Cardiac fibroblast (primary cell): Measurements from ENCODE around the gene PPIL4.

Source experiments
- DNase-seq, 2 donors: peaks; one replicate each; pipeline versions ENCODE4 v3.0.0 to v3.0.0-alpha.2; 2010; ENCODE audit warnings: low read depth in 2 of 2
- H3K4me3 ChIP-seq, 2 donors: replicated peaks in 1 of 2; 1 replicate in 1 of 2; 2 replicates in 1 of 2; pipeline ENCODE4 v1.5.1; 2011; ENCODE audit warnings: low read depth in 2 of 2, low read length in 2 of 2, mild to moderate bottlenecking in 2 of 2, moderate library complexity in 1 of 2
- TF ChIP-seq, protein P1 (sequence below): IDR thresholded peaks from one replicate; pipeline ENCODE4 v1.5.1; 2011; ENCODE audit warnings: low read depth, mild to moderate bottlenecking, low read length, inconsistent platforms

Gene PPIL4

GRCh38 chr6:149559389-149559788 lies 13.5 kb upstream of the PPIL4 start:
- no peak for DNase-seq
- H3K4me3 ChIP-seq = no peak overlapping the region
- TF ChIP-seq, protein P1, sequence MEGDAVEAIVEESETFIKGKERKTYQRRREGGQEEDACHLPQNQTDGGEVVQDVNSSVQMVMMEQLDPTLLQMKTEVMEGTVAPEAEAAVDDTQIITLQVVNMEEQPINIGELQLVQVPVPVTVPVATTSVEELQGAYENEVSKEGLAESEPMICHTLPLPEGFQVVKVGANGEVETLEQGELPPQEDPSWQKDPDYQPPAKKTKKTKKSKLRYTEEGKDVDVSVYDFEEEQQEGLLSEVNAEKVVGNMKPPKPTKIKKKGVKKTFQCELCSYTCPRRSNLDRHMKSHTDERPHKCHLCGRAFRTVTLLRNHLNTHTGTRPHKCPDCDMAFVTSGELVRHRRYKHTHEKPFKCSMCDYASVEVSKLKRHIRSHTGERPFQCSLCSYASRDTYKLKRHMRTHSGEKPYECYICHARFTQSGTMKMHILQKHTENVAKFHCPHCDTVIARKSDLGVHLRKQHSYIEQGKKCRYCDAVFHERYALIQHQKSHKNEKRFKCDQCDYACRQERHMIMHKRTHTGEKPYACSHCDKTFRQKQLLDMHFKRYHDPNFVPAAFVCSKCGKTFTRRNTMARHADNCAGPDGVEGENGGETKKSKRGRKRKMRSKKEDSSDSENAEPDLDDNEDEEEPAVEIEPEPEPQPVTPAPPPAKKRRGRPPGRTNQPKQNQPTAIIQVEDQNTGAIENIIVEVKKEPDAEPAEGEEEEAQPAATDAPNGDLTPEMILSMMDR = no peak

DNA sequence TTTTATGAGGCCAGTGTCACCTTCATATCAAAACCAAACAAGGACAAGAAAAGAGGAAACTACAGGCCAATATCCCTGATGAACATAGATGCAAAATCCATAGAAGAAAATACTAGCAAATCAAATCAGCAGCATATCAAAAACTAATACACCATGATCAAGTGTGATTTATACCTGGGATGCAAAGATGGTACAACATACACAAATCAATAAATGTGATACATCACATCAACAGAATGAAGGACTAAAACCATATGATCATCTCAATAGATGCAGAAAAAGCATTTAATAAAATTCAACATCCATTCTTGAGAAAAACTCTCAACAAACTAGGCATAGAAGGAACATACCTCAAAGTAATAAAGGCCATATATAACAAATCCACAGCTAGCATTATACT lies 12.2 kb upstream of the PPIL4 start:
- DNase-seq = no peak
- TF ChIP-seq, protein P1 = no peak

GRCh38 chr6:149551920-149552319 lies 6.1 kb upstream of the PPIL4 start:
- no peak for DNase-seq
- no peak overlapping the region for H3K4me3 ChIP-seq
- TF ChIP-seq, protein P1 = no peak

More for the DNA sequence above, 12.2 kb upstream of the PPIL4 start:
- H3K4me3 ChIP-seq = no peak overlapping the region

DNA sequence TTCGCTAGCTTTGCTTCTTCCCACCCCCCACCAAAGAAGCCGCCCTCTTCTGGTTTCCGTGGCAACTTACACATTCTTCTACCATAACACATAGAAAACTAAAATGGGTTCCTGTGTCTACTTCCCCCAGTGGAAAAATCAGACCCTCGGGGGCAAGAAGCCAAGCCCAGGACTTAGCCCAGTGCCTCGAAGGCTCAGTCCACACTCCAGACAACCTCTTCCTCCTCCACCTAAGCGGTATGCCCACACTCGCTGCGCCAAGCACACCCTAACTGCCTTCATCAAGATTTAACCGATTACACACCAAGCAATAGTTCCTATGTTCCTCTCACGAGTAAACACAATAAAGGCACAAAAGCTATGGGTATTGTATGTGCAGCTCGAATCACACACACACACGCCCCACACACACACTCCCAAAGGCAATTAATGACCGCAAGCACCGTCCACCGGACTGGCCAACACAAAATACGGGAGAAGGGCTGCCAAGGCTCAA lies 537 bp downstream of the PPIL4 start:
- peak; percentile 77 to 86 for DNase-seq
- peak overlapping the region; percentile 97 to 98 for H3K4me3 ChIP-seq
- TF ChIP-seq, protein P1 = no peak

- H3K4me3 ChIP-seq = peak overlapping the region; percentile 97 to 98
- TF ChIP-seq, protein P1 = no peak
- no peak for DNase-seq
Measured at GRCh38 chr6:149544646-149545257, 1.1 kb downstream of the PPIL4 start.

GRCh38 chr6:149541139-149541538 lies 4.7 kb downstream of the PPIL4 start:
- H3K4me3 ChIP-seq = no peak overlapping the region
- TF ChIP-seq, protein P1 = no peak
- no peak for DNase-seq

DNA sequence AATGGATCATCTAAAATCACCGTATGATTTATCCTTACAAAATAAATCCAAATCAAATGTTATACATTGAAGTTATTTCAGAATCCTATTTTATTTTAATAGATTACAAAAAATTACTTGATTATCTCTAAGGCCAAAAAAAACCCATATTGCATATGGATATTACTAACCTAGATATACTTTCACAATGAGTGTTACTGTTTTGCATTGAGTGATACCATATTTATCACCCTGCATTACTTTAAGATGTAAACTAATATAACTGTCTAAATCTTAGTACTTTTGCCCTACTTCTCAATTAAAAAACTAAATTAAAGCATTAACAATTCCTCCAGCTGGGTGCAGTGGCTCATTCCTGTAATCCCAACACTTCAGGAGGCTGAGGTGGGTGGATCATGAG lies 11.1 kb downstream of the PPIL4 start:
- TF ChIP-seq, protein P1 = no peak
- no peak overlapping the region for H3K4me3 ChIP-seq
- DNase-seq = no peak
